Fibroblast of lung (primary cell): ENCODE results near the gene HES7. TPM values are rescaled to one million over a fixed set of nuclear protein-coding genes. Genes with fewer than 3 reads are reported as not detected.

Experiments used
- DNase-seq, 2 donors: peaks; one replicate each; pipeline versions ENCODE4 v3.0.0 to v3.0.0-alpha.2; 2010; ENCODE audit warnings: low read depth in 2 of 2
- H2AFZ ChIP-seq: 2 replicates; pipeline ENCODE4 v1.5.1; 2012; ENCODE audit warnings: low read length, control low read depth, inconsistent platforms
- H3K27ac ChIP-seq: 2 replicates; pipeline ENCODE4 v1.5.1; 2011; ENCODE audit warnings: low read length, control low read depth; ENCODE audit not compliant: insufficient read depth
- H3K27me3 ChIP-seq: 2 replicates; pipeline ENCODE4 v1.5.1; 2011; ENCODE audit warnings: mild to moderate bottlenecking, low read length; ENCODE audit not compliant: control insufficient read depth, insufficient read depth
- H3K36me3 ChIP-seq: 2 replicates; pipeline ENCODE4 v1.5.1; 2011; ENCODE audit warnings: low read length; ENCODE audit not compliant: control insufficient read depth, insufficient read depth
- H3K4me1 ChIP-seq: 2 replicates; pipeline ENCODE4 v1.5.1; 2011; ENCODE audit warnings: low read length; ENCODE audit not compliant: control insufficient read depth, insufficient read depth; ENCODE audit errors: extremely low read depth
- H3K4me2 ChIP-seq: 2 replicates; pipeline ENCODE4 v1.5.1; 2011; ENCODE audit warnings: low read length, control low read depth; ENCODE audit not compliant: insufficient read depth; ENCODE audit errors: extremely low read depth
- H3K4me3 ChIP-seq, 4 experiments: fragments of 200-600 bp in 1 of 4; sonication (generic) in 1 of 4; replicated peaks in 1 of 4; 2 replicates each; pipeline ENCODE4 v1.5.1; 2011 to 2016; ENCODE audit warnings: low read length in 4 of 4, low read depth in 3 of 4, mild to moderate bottlenecking in 3 of 4, control low read depth in 2 of 4, inconsistent platforms in 1 of 4, mixed read lengths in 1 of 4; ENCODE audit not compliant: insufficient read depth in 1 of 4; ENCODE audit errors: control extremely low read depth in 1 of 4
- H3K79me2 ChIP-seq: 2 replicates; pipeline ENCODE4 v1.5.1; 2012; ENCODE audit warnings: mild to moderate bottlenecking, low read length, inconsistent platforms; ENCODE audit not compliant: control insufficient read depth, insufficient read depth
- H3K9ac ChIP-seq: 2 replicates; pipeline ENCODE4 v1.5.1; 2011; ENCODE audit warnings: mild to moderate bottlenecking, low read length, control low read depth; ENCODE audit not compliant: insufficient read depth
- H3K9me3 ChIP-seq: 2 replicates; pipeline ENCODE4 v1.5.1; 2012; ENCODE audit warnings: low read depth, low read length; ENCODE audit not compliant: control insufficient read depth, insufficient read depth
- H4K20me1 ChIP-seq: 2 replicates; pipeline ENCODE4 v1.5.1; 2011; ENCODE audit warnings: low read length; ENCODE audit not compliant: control insufficient read depth, insufficient read depth; ENCODE audit errors: extremely low read depth
- EZH2 ChIP-seq: IDR thresholded peaks from 2 replicates; pipeline ENCODE4 v1.5.1; 2012; ENCODE audit warnings: low read length, control low read depth, mild to moderate bottlenecking; ENCODE audit errors: missing control alignments
- polyA plus RNA-seq, 2 donors: library from polyadenylated mRNA; depleted of rRNA in 1 of 2; stranded (reverse) in 1 of 2; unstranded in 1 of 2; fragments of >200 nt; gene quantifications; 2 replicates each; pipeline ENCODE4 v1.2.1, GENCODE V29; 2011 to 2012; ENCODE audit warnings: missing spikeins in 1 of 2
- total RNA-seq: library from RNA; depleted of rRNA; stranded (reverse); fragments of >200 nt; gene quantifications from 2 replicates; pipeline ENCODE4 v1.2.1, GENCODE V29; 2014
- TF ChIP-seq, protein P1 (sequence below), 2 donors: IDR thresholded peaks in 1 of 2; conservative IDR thresholded peaks in 1 of 2; 1 replicate in 1 of 2; 2 replicates in 1 of 2; pipeline ENCODE4 v1.5.1; 2011 to 2012; ENCODE audit warnings: low read length in 2 of 2, control low read depth in 1 of 2, inconsistent platforms in 1 of 2, low read depth in 1 of 2, mild to moderate bottlenecking in 1 of 2

Gene HES7
- total and polyA plus RNA-seq, 2 donors (not counting 1 experiment from before 2014, with no cell fraction given), result under 0.01 TPM; not detected in 1

DNA sequence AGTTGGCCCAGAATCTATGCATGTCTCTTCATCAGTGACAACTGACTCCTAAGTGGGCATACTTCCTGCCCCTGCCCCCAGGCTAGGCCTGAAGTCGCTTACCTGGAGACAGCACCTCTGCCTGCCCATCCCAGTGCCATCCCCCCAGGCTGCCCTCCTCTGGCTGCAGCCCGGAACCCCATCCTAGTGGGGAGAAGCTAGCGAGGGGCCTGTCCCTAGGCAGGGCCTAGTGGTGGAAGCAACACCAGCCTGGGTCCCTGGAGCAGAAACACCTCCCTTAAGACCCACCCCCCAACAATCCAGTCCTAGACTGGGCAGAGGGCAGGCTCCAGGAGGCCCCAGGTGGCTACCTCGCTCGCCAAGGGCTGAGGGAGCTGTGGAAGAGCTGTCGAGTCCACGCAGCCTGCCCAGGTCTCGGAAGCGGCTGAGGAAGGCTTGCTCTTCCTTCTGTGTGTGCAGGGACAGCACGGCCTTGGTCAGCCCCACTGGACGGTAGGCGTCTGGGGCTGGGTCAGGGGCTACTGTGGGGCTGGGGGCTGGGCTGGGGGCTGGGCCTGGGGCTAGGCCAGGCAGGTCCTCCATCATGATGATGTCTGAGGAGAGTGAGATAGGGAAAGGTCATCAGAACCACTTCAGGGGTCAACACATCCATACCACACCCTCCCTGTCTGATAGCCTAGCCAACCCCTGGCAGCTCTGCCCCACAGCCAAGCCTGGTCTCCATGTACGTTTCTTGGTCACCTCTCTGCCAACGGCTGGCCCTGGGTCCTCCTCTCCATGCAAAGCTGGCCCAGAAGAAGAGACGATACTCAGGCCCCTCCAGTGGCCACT lies 20.7 kb upstream of the HES7 start:
- no peaks in the 10 kb centered on the region for H3K4me1 ChIP-seq
- no peaks in the 10 kb centered on the region for H4K20me1 ChIP-seq
- H3K36me3 ChIP-seq, result peaks cover 40% of the 10 kb centered on the region
- H3K4me2 ChIP-seq, result no peak overlapping the region
- TF ChIP-seq, protein P1, sequence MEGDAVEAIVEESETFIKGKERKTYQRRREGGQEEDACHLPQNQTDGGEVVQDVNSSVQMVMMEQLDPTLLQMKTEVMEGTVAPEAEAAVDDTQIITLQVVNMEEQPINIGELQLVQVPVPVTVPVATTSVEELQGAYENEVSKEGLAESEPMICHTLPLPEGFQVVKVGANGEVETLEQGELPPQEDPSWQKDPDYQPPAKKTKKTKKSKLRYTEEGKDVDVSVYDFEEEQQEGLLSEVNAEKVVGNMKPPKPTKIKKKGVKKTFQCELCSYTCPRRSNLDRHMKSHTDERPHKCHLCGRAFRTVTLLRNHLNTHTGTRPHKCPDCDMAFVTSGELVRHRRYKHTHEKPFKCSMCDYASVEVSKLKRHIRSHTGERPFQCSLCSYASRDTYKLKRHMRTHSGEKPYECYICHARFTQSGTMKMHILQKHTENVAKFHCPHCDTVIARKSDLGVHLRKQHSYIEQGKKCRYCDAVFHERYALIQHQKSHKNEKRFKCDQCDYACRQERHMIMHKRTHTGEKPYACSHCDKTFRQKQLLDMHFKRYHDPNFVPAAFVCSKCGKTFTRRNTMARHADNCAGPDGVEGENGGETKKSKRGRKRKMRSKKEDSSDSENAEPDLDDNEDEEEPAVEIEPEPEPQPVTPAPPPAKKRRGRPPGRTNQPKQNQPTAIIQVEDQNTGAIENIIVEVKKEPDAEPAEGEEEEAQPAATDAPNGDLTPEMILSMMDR (conservative IDR thresholded peaks at IDR 0.05 in 1 of 2, IDR thresholded peaks at IDR 0.05 in 1 of 2; ENCODE audit: low read depth in 1 of 2, low read length in 2 of 2), result no peak
- no peak for TF ChIP-seq EZH2
- H3K79me2 ChIP-seq, result no peaks in the 10 kb centered on the region
- no peak overlapping the region for H2AFZ ChIP-seq
- DNase-seq, result no peak
- H3K27me3 ChIP-seq, result no peaks in the 10 kb centered on the region
- no peak overlapping the region for H3K27ac ChIP-seq
- H3K9ac ChIP-seq, result no peak overlapping the region
- H3K9me3 ChIP-seq, result no peaks in the 10 kb centered on the region
- no peak overlapping the region for H3K4me3 ChIP-seq

- no peaks in the 10 kb centered on the region for H3K9me3 ChIP-seq
- H3K4me1 ChIP-seq, result no peaks in the 10 kb centered on the region
- H3K27ac ChIP-seq, result no peak overlapping the region
- no peak overlapping the region for H3K9ac ChIP-seq
- H3K4me2 ChIP-seq, result no peak overlapping the region
- H3K4me3 ChIP-seq, result no peak overlapping the region
- no peak overlapping the region for H2AFZ ChIP-seq
- H3K36me3 ChIP-seq, result peaks cover 37% of the 10 kb centered on the region
- no peaks in the 10 kb centered on the region for H3K79me2 ChIP-seq
- no peaks in the 10 kb centered on the region for H3K27me3 ChIP-seq
- no peak for DNase-seq
- H4K20me1 ChIP-seq, result no peaks in the 10 kb centered on the region
- TF ChIP-seq, protein P1 (conservative IDR thresholded peaks at IDR 0.05 in 1 of 2, IDR thresholded peaks at IDR 0.05 in 1 of 2; ENCODE audit: low read depth in 1 of 2, low read length in 2 of 2), result no peak
Observed at GRCh38 chr17:8143581-8144400, 19.9 kb upstream of the HES7 start.

- Histone ChIP-seq H3K27me3 (no peaks in the 10 kb centered on the region), H3K4me2 (no peak overlapping the region), H3K4me1 (peaks cover 3% of the 10 kb centered on the region), H3K4me3 (no peak overlapping the region), H3K27ac (no peak overlapping the region), H3K9ac (no peak overlapping the region), H4K20me1 (no peaks in the 10 kb centered on the region), H3K9me3 (no peaks in the 10 kb centered on the region), H3K79me2 (no peaks in the 10 kb centered on the region), H3K36me3 (peaks cover 35% of the 10 kb centered on the region), H2AFZ (no peak overlapping the region)
- TF ChIP-seq, protein P1 (conservative IDR thresholded peaks at IDR 0.05 in 1 of 2, IDR thresholded peaks at IDR 0.05 in 1 of 2; ENCODE audit: low read depth in 1 of 2, low read length in 2 of 2), result no peak
- no peak for TF ChIP-seq EZH2
- no peak for DNase-seq
Observed at GRCh38 chr17:8142887-8143580, 19.1 kb upstream of the HES7 start.
